ENCODE measurements around the gene OR5B17.
A peak's percentile ranks its signal among the peaks of the same experiment; 100 is the strongest.
"Not testable (repeated sequence)": the region's sequence is repeated elsewhere in the genome, so short reads cannot be mapped to it uniquely, and the experiment has no call there.

Gene OR5B17

DNA sequence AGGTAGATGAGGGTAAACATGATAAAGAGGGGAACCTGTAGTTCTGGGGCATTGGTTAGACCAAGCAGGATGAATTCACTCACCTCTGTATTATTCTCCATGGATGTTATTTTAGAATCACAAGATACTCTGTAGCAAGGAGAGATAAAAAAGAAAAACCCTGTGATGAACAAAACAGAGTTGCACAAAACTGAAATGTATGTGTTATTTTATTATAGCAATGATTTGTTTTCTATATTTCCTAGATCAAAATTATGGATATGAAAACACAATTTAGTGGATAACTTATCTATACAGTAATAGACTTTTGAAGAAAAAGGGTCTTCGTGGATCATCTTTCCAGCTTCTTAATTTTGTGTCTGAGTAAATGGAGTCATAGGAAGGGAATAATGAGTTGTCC lies at the start of gene OR5B17:
OR5B17 (minus strand) TSS at position 101 of the 400 bp plus-strand sequence; CDS start at position 101, 0 bp downstream.
- no peak for DNase-seq (ENCODE audit: low read depth in 2 of 2)

DNA sequence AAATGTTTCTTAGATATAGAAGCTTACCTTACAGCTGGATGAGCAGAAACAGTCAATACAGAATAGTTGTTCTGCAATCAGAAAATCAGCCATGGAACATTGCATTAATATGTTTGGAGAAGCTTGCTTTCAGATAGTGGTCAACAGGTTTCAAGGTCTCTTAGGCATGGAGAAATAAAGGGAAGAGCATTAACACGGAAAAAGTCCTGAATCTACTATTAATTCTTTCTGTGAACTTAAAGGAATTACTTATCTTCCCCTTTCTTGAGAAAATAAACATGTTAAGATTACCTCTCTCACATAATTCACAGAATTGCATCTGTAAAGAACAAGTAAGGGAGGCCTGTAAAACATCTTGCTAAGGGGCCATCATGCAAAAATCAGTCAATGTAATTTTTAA lies 47.9 kb upstream of the OR5B17 start, which contains the start of gene OR5B3:
OR5B3 (minus strand) TSS at position 101 of the 400 bp plus-strand sequence. CDS start 3,465 bp downstream, outside the sequence.
- DNase-seq (ENCODE audit: low read depth in 2 of 2), result no peak

DNA sequence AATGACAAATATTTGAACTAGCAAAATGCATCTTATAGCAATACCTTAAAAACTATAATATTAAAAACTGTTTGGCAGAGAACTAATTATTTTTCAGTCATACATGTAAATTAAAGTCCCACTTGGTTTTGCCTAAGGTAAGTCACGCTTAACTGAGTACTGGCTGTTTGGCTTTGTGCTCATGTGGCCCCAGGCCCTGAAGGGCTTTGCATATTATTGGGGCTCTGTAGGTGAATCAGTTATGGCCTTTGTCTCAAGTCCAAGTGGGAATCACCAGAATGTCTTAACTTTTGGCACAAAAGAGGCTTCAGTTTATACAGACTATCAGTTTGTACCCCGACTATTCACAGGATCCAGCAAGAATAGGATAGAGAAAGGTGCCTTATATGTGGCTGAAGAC lies 40.8 kb upstream of the OR5B17 start:
- not testable (repeated sequence) for DNase-seq (ENCODE audit: low read depth in 2 of 2)

DNA sequence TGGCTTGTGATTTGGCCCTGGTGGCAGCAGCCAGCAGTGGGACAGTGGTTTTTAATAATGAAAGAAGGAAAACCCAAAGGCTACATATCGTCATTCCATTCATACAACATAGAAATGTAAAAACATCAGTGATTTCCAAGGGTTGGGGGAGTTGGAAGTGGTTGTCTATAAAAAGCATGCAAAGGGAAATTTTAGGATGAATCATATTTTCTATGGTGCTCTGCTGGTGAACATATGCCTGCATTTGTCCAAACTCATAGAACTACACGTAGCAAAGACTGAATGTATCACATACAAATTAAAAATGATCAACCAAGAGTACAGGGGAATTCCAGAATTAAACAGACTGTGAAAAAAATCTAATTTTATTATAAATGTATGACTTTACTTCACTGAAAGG lies 36.7 kb upstream of the OR5B17 start:
- no peak for DNase-seq (ENCODE audit: low read depth in 2 of 2)

DNA sequence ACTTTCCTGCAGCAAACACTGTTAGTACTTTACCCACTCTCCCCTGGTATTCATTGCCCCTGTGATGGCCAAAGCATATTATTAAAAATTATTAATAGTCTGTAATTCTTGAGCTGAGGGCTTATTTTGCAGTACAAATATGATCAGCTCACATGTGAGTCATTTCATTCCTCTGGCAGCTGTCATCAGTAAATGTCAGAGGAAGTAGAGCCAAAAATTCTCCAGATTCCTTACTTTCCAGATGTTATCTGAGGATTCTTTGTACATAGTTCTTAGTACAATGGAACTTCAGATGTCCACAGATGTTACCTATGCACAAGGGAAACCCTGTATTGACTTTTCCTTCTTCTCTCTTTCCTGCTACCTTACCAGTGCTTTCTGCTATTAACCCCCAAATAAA lies 35.3 kb upstream of the OR5B17 start:
- DNase-seq (ENCODE audit: low read depth in 2 of 2), result peak; percentile 20 to 25

DNA sequence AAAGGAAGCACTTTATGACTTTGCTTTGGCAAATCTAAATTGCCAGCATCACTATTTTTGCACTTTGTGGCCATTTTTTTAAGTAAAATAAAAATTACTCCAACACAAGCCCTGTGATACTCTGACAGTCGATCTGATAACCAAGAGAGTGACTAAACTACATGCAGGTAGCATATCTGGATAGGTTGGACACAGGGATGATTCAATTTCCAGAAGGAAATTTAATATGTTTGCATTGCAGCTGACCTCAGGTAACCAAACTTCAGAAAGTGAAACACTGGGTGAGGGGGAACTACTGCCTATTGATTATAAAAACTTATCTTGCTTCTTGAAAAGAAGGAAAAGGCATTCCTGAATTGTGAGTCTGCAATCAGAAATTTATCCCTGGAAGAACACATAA lies 33.9 kb upstream of the OR5B17 start:
- DNase-seq (ENCODE audit: low read depth in 2 of 2), result no peak

DNA sequence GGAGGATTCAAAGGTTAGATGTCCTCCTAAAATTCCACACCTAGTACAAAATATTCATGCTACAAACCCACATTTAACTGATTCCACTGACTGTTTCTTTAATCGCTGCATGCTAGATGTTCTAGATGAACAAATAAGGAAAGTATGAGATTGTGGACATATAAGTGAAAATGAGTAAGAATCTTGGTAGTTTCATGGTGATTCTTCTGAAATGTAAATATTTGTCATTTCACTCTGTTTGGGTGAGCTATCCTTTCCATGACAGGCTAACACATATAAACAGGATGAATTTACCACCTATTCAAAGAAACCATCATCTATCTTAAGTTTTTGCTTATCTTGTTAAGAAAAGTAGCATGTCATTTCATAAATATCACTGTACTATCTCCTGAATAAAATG lies 33.0 kb upstream of the OR5B17 start:
- no peak for DNase-seq (ENCODE audit: low read depth in 2 of 2)

DNA sequence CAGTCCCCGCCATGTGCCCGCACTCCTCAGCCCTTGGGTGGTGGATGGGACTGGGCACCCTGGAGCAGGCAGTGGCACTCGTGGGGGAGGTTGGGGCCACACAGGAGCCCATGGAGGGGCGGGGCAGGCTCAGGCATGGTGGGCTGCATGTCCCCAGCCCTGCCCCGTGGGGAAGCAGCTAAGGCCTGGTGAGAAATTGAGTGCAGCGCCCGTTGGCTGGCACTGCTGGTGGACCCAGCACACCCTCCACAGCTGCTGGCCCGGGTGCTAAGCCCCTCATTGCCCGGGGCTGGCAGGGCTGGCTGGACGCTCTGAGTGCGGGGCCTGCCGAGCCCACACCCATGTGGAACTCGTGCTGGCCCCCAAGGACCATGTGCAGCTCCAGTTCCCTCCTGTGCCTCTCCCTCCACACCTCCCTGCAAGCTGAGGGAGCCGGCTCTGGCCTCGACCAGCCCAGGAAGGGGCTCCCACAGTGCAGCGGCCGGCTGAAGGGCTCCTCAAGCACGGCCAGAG lies 31.7 kb upstream of the OR5B17 start:
- no peak for DNase-seq (ENCODE audit: low read depth in 2 of 2)

DNA sequence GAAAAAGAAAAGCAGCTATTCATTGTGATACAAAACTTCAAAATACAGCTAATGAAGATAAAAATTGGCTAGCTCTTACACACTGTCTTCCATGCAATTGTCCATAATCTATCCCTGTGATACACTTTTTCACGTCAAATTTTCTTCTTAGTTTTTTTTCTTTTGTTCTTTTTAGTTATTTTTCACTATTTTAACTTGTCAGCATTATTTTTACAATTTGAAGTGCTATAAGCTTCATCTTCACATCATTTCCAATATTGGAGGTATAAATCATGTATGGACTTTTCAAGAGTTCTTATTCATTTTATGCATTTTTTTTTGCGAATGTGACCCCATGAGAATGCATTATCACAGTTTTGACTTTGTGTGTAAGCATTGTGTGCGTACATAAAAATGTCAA lies 4.1 kb downstream of the OR5B17 start:
- no peak for DNase-seq (ENCODE audit: low read depth in 2 of 2)

DNA sequence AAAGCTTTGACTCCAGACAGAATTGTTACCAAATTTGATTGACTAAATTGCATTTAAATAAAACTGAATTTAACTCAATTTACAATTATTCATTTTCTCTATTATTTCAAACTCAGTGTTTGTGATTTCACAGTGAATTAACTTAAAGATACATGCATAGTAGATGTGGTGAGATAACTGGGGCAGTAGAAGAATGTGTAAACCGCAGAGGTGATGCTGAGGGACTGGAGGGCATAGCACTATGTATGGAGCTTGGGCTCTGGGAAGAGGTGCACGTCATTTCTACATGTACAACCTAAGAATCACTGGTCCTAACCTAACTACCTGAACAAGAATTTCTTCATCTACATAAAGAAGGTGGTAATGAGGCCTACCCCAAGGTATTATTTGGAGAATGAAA lies 13.7 kb downstream of the OR5B17 start:
- DNase-seq (ENCODE audit: low read depth in 2 of 2), result no peak

DNA sequence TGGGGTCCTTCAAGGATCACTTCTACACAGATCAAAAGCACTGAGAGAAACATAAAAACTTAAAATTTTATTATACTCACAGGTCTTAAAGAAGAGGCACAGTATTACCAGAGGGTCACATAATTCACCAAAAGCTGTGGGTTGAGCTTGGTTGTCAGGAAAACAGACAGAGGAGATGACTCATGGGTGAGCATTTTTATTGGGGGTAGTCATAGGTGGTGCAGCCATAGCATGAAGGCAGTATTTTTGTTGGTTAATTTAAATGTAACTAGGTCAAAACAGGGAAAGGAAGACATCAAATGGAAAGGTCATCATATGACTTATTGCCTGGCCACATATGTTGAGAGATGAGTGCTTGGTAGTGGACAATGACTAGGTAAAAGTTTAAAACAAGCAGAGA lies 24.2 kb downstream of the OR5B17 start:
- DNase-seq (ENCODE audit: low read depth in 2 of 2), result peak; percentile 16 to 21

DNA sequence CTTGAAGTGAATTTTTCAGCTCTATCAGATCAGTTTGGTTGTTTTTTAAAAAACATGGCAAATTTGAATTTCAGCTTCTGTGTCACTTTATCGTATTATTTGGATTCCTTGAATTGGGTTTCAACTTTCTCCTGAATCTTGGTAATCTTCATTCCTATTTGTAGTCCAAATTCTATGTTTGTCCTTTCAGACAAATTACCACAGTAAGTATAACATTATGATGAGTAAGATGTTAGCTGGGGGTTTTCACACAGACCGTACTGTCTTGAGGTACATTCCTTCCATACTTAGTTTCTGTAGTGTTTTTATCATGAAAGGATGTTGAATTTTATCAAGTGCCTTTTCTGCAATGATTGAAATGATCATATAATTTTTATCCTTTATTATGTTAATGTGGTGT lies 28.0 kb downstream of the OR5B17 start:
- no peak for DNase-seq (ENCODE audit: low read depth in 2 of 2)

DNA sequence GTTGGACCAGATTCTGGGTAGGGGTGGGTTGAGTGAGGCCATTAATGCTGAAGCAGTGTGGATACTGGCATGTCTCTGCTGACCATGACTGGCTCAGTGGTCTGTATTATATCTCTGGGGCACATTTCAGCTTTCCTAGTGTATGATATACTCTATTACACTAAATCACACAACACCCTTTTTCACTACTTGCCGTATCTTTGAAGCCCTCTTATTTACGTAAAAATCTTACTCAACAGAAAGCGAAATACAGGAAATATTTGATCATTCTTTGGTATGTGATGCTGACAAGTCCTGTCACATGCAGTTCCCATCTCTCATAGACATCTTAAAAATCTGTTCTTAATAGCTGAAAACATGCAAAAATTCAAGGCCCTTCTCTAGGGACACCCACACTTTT lies 40.3 kb downstream of the OR5B17 start:
- peak; percentile 10 to 14 for DNase-seq (ENCODE audit: low read depth in 2 of 2)

DNA sequence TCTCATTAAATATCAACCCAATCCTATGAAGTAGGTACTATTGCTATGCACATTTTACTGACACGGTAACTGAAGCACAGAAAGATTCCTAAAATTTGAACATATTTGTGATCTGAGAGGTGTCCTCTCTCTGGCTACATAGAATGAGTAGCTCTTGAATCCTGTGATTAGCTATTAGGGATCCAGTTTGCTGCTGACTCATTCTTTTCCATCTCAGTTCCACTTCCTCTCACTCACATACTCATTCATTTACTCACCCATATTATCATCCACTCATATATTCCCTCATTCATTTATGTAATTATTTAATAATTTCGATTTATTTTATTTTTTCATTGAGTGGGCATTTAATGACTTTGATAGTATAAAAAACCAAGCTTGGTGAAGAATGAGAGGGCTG lies 42.7 kb downstream of the OR5B17 start:
- no peak for DNase-seq (ENCODE audit: low read depth in 2 of 2)

Measured in fibroblast of skin of left quadriceps (primary cell).